Lung (tissue), 12 donors: ENCODE results near the gene PUDP. TPM values are rescaled to one million over a fixed set of nuclear protein-coding genes. Genes with fewer than 3 reads are reported as not detected.

Experiments
- ATAC-seq: fragments of 200-7000 bp; cut with Tn5 transposase; one replicate; pipeline ENCODE4 v1.9.1; 2020; ENCODE audit warnings: moderate number of reproducible peaks; ENCODE audit not compliant: insufficient read depth, low FRiP score
- DNase-seq, 3 donors: peaks; one replicate each; pipeline ENCODE4 v3.0.0-alpha.2; 2013 to 2017
- H3K27ac ChIP-seq, 2 donors: one replicate each; pipeline ENCODE4 v1.5.1; 2013; ENCODE audit warnings: mild to moderate bottlenecking in 2 of 2, moderate library complexity in 2 of 2, control low read depth in 1 of 2, inconsistent platforms in 1 of 2, low read depth in 1 of 2, low read length in 1 of 2
- H3K27me3 ChIP-seq, 3 donors: one replicate each; pipeline ENCODE4 v1.5.1; 2013; ENCODE audit warnings: low read length in 2 of 3; ENCODE audit not compliant: control insufficient read depth in 3 of 3, insufficient read depth in 3 of 3
- H3K36me3 ChIP-seq, 4 donors: one replicate each; pipeline ENCODE4 v1.5.1; 2013; ENCODE audit warnings: low read length in 4 of 4, mild to moderate bottlenecking in 1 of 4, moderate library complexity in 1 of 4; ENCODE audit not compliant: control insufficient read depth in 4 of 4, insufficient read depth in 4 of 4
- H3K4me1 ChIP-seq, 5 donors: one replicate each; pipeline ENCODE4 v1.5.1; 2013; ENCODE audit warnings: low read length in 5 of 5, mild to moderate bottlenecking in 2 of 5, moderate library complexity in 1 of 5; ENCODE audit not compliant: control insufficient read depth in 5 of 5, insufficient read depth in 5 of 5
- H3K4me3 ChIP-seq: one replicate; pipeline ENCODE4 v1.5.1; 2013; ENCODE audit warnings: mild to moderate bottlenecking, control low read depth, moderate library complexity
- H3K9ac ChIP-seq, 2 donors: one replicate each; pipeline ENCODE4 v1.5.1; 2013; ENCODE audit warnings: low read length in 2 of 2, control low read depth in 1 of 2; ENCODE audit not compliant: insufficient read depth in 1 of 2
- H3K9me3 ChIP-seq, 4 donors: one replicate each; pipeline ENCODE4 v1.5.1; 2013; ENCODE audit warnings: low read length in 3 of 4, mild to moderate bottlenecking in 1 of 4, moderate library complexity in 1 of 4; ENCODE audit not compliant: control insufficient read depth in 4 of 4, insufficient read depth in 3 of 4
- WGBS, 2 donors: extraction: QIAGEN DNeasy Blood & Tissue Kit; methylation state at CpG; one replicate each; pipeline ENCODE4 v1.1.7; 2013; 5-methylcytosine and 5-hydroxymethylcytosine counted together
- polyA plus RNA-seq, 2 donors: library from polyadenylated mRNA; stranded (reverse); fragments of 200-250 nt; gene quantifications; one replicate each; pipeline ENCODE4 v1.2.1, GENCODE V29; 2013
- total RNA-seq, 2 donors: library from RNA; depleted of rRNA in 1 of 2; stranded (reverse); fragments of >200 nt in 1 of 2; gene quantifications; one replicate each; pipeline ENCODE4 v1.2.1, GENCODE V29; 2014 to 2021
- TF ChIP-seq, protein P1 (sequence below): IDR thresholded peaks from 2 replicates; pipeline ENCODE4 v1.5.1; 2012; ENCODE audit warnings: mild to moderate bottlenecking; ENCODE audit errors: control extremely low read depth, extremely low read depth
- donor health status: control.
- donor health status: control.
- donor health status: Bipolar disorder and iron deficiency.
- donor health status: healthy.
- donor health status: DM: yes; HTN: yes; CAD: no.

PUDP gene
- total and polyA plus RNA-seq, 4 donors, result 12.1 to 24.5 (median 15.0) TPM

DNA sequence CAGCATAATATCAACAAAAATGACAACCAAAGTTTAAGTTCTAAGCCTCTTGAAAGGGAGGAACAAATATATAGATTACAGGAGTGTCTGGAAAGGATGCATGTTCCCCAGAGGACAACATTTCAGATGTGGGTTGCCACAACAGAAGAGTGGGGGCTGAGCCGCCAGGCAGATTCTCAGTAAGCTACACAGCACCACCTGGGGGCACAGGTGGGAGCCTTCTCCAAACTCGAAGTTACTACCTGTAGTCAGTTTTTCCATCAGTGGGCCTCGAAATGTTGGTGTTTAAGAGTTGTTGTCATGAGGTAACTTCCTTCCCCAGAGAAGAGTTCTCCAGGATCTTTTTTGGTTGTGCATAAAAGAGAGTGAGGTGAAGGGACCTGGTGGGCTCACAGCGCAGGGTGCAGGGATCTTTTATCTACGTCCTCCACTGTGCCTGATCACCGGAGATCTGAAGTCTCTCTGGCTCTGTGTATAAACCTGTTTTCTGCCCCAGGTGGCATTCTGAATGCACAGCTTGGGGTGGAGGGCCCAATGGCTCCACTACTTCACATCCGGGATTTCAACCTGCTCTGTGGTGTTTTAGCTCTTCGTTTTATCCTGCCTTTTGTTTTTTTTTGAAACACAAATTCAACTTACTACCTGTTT lies 58.9 kb downstream of the PUDP start:
- TF ChIP-seq, protein P1, sequence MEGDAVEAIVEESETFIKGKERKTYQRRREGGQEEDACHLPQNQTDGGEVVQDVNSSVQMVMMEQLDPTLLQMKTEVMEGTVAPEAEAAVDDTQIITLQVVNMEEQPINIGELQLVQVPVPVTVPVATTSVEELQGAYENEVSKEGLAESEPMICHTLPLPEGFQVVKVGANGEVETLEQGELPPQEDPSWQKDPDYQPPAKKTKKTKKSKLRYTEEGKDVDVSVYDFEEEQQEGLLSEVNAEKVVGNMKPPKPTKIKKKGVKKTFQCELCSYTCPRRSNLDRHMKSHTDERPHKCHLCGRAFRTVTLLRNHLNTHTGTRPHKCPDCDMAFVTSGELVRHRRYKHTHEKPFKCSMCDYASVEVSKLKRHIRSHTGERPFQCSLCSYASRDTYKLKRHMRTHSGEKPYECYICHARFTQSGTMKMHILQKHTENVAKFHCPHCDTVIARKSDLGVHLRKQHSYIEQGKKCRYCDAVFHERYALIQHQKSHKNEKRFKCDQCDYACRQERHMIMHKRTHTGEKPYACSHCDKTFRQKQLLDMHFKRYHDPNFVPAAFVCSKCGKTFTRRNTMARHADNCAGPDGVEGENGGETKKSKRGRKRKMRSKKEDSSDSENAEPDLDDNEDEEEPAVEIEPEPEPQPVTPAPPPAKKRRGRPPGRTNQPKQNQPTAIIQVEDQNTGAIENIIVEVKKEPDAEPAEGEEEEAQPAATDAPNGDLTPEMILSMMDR, result no peak
- Histone ChIP-seq H3K4me3 (no peak overlapping the region), H3K4me1 (peaks cover 0 to 3% (median 0%) of the 10 kb centered on the region in 5 donors), H3K27me3 (peaks cover 0 to 28% (median 3%) of the 10 kb centered on the region in 3 donors), H3K9ac (no peak overlapping the region), H3K9me3 (no peaks in the 10 kb centered on the region), H3K27ac (no peak overlapping the region), H3K36me3 (peaks cover 0 to 3% (median 0%) of the 10 kb centered on the region in 4 donors)
- ATAC-seq, result no peak
- DNase-seq, result no peak
- 66 to 89% methylated on average over 8 of the region's 8 CpGs for WGBS, 2 donors

DNA sequence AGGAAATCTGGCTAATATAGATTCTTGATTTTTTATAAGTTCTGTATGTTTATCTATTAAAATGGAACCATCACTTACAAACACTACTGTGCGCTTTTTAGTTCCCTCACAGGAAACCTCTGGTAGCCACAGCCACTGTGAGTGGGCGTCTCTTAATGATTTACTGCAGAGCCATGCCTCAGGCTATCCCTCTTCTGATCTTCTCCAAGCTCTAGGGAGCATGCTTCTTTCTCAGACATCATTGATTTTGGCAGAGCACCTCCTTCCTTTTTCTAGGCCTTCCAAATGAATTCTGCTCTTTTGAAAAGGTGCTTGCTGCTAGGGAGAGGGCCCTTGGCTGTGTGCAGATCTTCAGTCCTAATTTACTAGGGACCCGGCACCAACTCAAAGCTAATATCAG lies 61.6 kb downstream of the PUDP start:
- peaks cover 0 to 8% (median 0%) of the 10 kb centered on the region in 5 donors for H3K4me1 ChIP-seq
- ATAC-seq (no peak), DNase-seq (no peak)
- no peak overlapping the region for H3K4me3 ChIP-seq
- H3K27ac ChIP-seq, result no peak overlapping the region
- peaks cover 0 to 24% (median 0%) of the 10 kb centered on the region in 3 donors for H3K27me3 ChIP-seq
- H3K36me3 ChIP-seq, result peaks cover 0 to 5% (median 2%) of the 10 kb centered on the region in 4 donors
- no peaks in the 10 kb centered on the region for H3K9me3 ChIP-seq
- TF ChIP-seq, protein P1, result no peak
- WGBS, 2 donors, result 75% methylated on average over 3 of the region's 3 CpGs
- H3K9ac ChIP-seq, result no peak overlapping the region

DNA sequence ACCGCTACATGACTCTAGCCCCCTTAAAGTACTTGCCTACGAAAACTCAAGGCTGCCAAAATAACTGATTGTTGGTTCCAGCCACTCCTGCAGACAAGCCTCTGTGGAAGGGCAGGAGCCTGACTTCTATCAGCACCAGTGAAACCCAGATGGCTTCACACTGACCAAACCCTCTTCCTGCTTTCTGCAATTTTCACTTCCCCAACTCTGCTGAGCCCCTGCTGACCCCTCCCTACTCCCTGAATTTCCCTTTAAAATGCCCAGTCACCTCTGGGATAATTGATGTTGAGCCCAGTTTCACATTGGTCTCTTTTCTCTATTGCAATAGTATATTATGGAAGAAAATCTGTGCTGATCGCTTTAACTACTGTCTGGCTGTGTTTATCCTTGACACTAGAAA lies 62.1 kb downstream of the PUDP start:
- DNase-seq (no peak), ATAC-seq (no peak)
- Histone ChIP-seq H3K27me3 (peaks cover 0 to 21% (median 0%) of the 10 kb centered on the region in 3 donors), H3K4me1 (peaks cover 0 to 9% (median 0%) of the 10 kb centered on the region in 5 donors), H3K4me3 (no peak overlapping the region), H3K9me3 (no peaks in the 10 kb centered on the region), H3K27ac (no peak overlapping the region), H3K9ac (no peak overlapping the region), H3K36me3 (peaks cover 0 to 5% (median 2%) of the 10 kb centered on the region in 4 donors)
- TF ChIP-seq, protein P1, result no peak
- 85 to 91% methylated on average over 3 of the region's 3 CpGs for WGBS, 2 donors
